Calu3 (cell line): Measurements from ENCODE around the gene SNAPC3. TPM values are rescaled to one million over a fixed set of nuclear protein-coding genes. Genes with fewer than 3 reads are reported as not detected.
"Not testable (repeated sequence)": the region's sequence is repeated elsewhere in the genome, so short reads cannot be mapped to it uniquely, and the experiment has no call there.

Experiments used
- BruUV-seq: library from RNA; stranded (reverse); fragments of 400-500 nt; replicated peaks from 2 replicates; lab custom pipeline; 2021; lab: Mats Ljungman, UMichigan
- CTCF ChIA-PET: fragments of 300-600 bp; sonication (Branson Sonifier 250); formaldehyde crosslinking; loops from one replicate; lab custom pipeline; 2022; ENCODE audit warnings: antibody characterized with exemption; lab: Charles Lee
- DNase-seq: peaks from one replicate; pipeline ENCODE4 v3.0.0; 2022
- H3K27ac Mint-ChIP-seq: one replicate; pipeline ENCODE4 v1.8.0; 2022; ENCODE audit warnings: mixed read lengths; ENCODE audit not compliant: unreplicated experiment
- H3K27me3 Mint-ChIP-seq: one replicate; pipeline ENCODE4 v1.8.0; 2022; ENCODE audit warnings: mixed read lengths; ENCODE audit not compliant: unreplicated experiment
- H3K36me3 Mint-ChIP-seq: one replicate; pipeline ENCODE4 v1.8.0; 2022; ENCODE audit warnings: mild to moderate bottlenecking, moderate library complexity, mixed read lengths; ENCODE audit not compliant: insufficient read depth, unreplicated experiment
- H3K4me1 Mint-ChIP-seq: one replicate; pipeline ENCODE4 v1.8.0; 2022; ENCODE audit warnings: mild to moderate bottlenecking, low read depth, mixed read lengths; ENCODE audit not compliant: unreplicated experiment
- H3K4me3 Mint-ChIP-seq: one replicate; pipeline ENCODE4 v1.8.0; 2022; ENCODE audit warnings: mild to moderate bottlenecking, low read depth, moderate library complexity, mixed read lengths; ENCODE audit not compliant: unreplicated experiment
- H3K9me3 Mint-ChIP-seq: one replicate; pipeline ENCODE4 v1.8.0; 2022; ENCODE audit warnings: low read depth, mixed read lengths; ENCODE audit not compliant: unreplicated experiment
- intact Hi-C: fragments of 100-400 bp; cut with micrococcal nuclease; formaldehyde crosslinking; loops from one replicate; pipeline ENCODE4 v1.10.0; 2022; ENCODE audit not compliant: unreplicated experiment
- total RNA-seq: library from RNA; stranded (reverse); gene quantifications from 2 replicates; pipeline ENCODE4 v1.2.3, GENCODE V29; 2022
- TF ChIP-seq, protein P1 (sequence below): fragments of 200-600 bp; IDR thresholded peaks from one replicate; pipeline ENCODE4 v1.8.0; 2022; ENCODE audit warnings: antibody characterized with exemption; ENCODE audit not compliant: unreplicated experiment

The SNAPC3 gene
- total RNA-seq, 1 experiment from 2014 or later, result 17.1 TPM

DNA sequence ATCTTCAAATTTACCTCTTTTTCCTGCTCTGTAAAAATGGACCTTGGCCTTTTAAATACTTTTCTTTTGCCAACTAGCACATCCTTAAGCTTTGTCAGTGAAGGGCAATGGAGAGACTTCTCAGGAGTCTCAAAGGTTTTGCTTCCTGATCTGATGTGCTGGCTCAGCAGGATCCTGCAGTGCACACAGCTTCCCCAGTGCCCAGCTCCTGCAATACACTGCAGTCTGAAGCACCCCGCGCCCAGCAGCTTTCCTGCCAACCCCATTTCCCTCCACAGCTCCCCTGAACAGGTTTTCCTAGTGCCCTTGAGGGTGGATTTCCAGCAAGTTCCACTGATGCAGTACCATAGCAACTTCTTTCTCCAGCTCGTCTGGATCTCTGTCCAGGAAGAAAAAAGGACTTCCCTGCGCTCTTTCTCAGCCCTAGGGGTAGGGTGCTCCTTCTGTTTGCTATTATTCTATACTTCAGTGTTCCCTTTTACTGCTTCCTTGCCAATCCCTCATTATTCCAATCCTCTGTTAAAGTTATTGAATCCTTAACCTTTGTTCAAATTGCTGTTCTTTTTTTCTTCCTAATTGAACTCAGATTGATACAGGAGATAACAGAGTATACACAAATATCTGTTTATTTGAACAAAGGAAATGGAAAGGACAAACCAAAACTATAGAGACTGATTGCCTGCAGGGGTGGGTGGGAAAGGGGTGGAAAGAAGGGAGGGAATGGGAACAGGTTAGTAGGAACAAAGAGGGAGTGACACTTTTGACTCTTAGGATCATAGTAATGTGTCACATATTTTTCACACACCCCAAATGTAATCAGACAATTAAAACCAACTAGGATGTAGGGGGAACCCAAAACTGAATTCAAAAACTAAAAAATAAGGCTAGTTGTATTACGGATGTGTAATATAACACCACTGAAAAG lies 8.5 kb downstream of the SNAPC3 start:
- Mint-ChIP-seq H3K27me3 (no peaks in the 10 kb centered on the region), H3K36me3 (peaks cover 14% of the 10 kb centered on the region), H3K4me1 (no peaks in the 10 kb centered on the region), H3K9me3 (no peaks in the 10 kb centered on the region), H3K4me3 (no peak overlapping the region), H3K27ac (no peak overlapping the region)
- CTCF ChIA-PET, result no interaction called here
- TF ChIP-seq, protein P1, sequence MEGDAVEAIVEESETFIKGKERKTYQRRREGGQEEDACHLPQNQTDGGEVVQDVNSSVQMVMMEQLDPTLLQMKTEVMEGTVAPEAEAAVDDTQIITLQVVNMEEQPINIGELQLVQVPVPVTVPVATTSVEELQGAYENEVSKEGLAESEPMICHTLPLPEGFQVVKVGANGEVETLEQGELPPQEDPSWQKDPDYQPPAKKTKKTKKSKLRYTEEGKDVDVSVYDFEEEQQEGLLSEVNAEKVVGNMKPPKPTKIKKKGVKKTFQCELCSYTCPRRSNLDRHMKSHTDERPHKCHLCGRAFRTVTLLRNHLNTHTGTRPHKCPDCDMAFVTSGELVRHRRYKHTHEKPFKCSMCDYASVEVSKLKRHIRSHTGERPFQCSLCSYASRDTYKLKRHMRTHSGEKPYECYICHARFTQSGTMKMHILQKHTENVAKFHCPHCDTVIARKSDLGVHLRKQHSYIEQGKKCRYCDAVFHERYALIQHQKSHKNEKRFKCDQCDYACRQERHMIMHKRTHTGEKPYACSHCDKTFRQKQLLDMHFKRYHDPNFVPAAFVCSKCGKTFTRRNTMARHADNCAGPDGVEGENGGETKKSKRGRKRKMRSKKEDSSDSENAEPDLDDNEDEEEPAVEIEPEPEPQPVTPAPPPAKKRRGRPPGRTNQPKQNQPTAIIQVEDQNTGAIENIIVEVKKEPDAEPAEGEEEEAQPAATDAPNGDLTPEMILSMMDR, result no peak
- BruUV-seq, result no TSS peak
- DNase-seq, result no peak
- intact Hi-C loops, result no loop called here

DNA sequence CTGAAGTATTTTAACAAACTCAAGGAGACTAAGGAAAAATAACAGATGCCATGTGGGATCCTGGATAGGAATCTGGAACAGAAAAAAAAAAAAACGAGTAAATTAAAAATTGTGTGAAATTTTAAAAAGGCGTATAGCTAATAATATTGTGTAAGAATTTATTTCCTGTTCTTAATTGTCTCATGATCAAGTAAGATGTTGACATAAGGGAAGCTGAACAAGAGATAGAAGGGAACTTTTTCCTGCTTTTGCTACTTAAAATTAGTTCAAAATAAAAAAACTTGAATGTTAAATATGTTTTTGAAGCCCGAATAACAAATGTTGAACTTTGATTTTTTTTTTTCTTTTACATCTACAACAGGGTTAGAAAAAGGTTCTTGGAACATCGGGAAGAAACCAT lies 10.5 kb downstream of the SNAPC3 start:
- BruUV-seq, result no TSS peak
- Mint-ChIP-seq H3K36me3 (peaks cover 14% of the 10 kb centered on the region), H3K27ac (no peak overlapping the region), H3K27me3 (no peaks in the 10 kb centered on the region), H3K4me3 (no peak overlapping the region), H3K9me3 (no peaks in the 10 kb centered on the region), H3K4me1 (no peaks in the 10 kb centered on the region)
- CTCF ChIA-PET, result interaction anchor here (0.7 kb wide), 1 partner anchor 568 kb away, joined by 3 read pairs; no protein-coding TSS in a partner anchor
- intact Hi-C loops, result no loop called here
- TF ChIP-seq, protein P1, result no peak
- DNase-seq, result no peak

DNA sequence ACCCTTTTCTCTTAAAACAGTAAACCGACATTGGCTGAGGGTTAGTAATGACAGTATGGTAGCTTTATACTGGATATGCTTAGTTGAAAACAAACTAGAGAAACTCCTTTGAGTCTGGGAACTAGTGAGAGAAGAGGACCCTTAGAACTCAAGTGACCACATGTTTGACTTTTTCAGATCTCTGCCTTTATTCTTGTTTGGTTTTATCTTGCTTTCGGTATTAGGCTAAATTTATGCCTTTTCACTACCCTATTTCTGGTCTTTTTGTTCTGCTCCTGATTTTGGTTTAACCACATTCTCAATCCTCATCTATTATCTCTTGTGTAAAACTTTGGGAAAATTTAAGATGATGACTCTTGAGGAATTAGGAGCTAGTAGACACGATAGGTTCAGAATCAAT lies 11.0 kb downstream of the SNAPC3 start:
- H3K4me3 Mint-ChIP-seq, result no peak overlapping the region
- DNase-seq, result no peak
- BruUV-seq, result no TSS peak
- no peaks in the 10 kb centered on the region for H3K4me1 Mint-ChIP-seq
- H3K27ac Mint-ChIP-seq, result no peak overlapping the region
- intact Hi-C loops, result no loop called here
- TF ChIP-seq, protein P1, result no peak
- no peaks in the 10 kb centered on the region for H3K9me3 Mint-ChIP-seq
- CTCF ChIA-PET, result no interaction called here
- no peaks in the 10 kb centered on the region for H3K27me3 Mint-ChIP-seq
- peaks cover 10% of the 10 kb centered on the region for H3K36me3 Mint-ChIP-seq

DNA sequence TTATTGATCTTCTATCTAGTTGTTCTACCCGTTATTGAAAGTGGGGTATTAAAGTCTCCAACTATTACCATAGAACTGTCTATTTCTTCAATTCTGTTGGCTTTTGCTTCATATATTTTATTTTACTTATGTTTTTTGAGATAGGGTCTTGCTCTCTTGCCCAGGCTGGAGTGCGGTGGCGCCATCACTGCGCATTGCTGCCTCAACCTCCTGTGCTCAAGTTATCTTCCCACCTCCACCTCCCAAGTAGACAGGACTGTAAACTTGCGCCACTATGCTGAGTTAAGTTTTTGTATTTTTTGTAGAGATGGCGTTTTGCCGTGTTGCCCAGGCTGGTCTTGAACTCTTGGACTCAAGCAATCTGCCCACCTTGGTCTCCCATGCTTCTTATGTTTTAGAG lies 16.2 kb downstream of the SNAPC3 start:
- DNase-seq, result no peak
- H3K27me3 Mint-ChIP-seq, result no peaks in the 10 kb centered on the region
- no TSS peak for BruUV-seq
- TF ChIP-seq, protein P1, result no peak
- peaks cover 9% of the 10 kb centered on the region for H3K36me3 Mint-ChIP-seq
- H3K4me1 Mint-ChIP-seq, result no peaks in the 10 kb centered on the region
- CTCF ChIA-PET, result no interaction called here
- no peak overlapping the region for H3K4me3 Mint-ChIP-seq
- no peak overlapping the region for H3K27ac Mint-ChIP-seq
- H3K9me3 Mint-ChIP-seq, result no peaks in the 10 kb centered on the region
- intact Hi-C loops, result no loop called here

DNA sequence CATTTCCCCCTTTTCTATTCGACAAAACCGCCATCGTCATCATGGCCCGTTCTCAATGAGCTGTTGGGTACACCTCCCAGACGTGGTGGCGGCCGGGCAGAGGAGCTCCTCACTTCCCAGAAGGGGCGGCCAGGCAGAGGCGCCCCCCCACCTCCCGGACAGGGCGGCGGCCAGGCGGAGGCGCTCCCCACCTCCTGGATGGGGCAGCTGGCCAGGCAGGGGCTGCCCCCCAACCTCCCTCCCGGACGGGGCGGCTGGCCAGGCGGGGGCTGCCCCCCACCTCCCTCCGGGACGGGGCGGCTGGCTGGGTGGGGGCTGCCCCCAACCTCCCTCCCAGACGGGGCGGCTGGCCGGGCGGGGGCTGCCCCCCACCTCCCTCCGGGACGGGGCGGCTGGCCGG lies 19.2 kb downstream of the SNAPC3 start:
- CTCF ChIA-PET, BruUV-seq, H3K36me3 Mint-ChIP-seq, H3K9me3 Mint-ChIP-seq, intact Hi-C loops, H3K4me1 Mint-ChIP-seq, DNase-seq, H3K27ac Mint-ChIP-seq, H3K27me3 Mint-ChIP-seq, H3K4me3 Mint-ChIP-seq: not testable (repeated sequence)

DNA sequence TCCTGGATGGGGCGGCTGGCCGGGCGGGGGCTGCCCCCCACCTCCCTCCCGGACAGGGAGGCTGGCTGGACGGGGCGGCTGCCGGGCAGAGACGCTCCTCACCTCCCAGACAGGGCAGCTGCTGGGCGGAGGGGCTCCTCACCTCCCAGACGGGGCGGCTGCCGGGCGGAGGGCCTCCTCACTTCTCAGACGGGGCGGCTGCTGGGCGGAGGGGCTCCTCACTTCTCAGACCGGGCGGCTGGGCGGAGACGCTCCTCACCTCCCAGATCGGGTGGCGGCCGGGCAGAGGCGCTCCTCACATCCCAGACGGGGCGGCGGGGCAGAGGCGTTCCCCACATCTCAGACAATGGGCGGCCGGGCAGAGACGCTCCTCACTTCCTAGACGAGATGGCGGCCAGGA lies 19.6 kb downstream of the SNAPC3 start:
- H3K36me3 Mint-ChIP-seq, intact Hi-C loops, H3K27ac Mint-ChIP-seq, H3K4me1 Mint-ChIP-seq, DNase-seq, BruUV-seq, H3K27me3 Mint-ChIP-seq, H3K4me3 Mint-ChIP-seq, H3K9me3 Mint-ChIP-seq, CTCF ChIA-PET: not testable (repeated sequence)
